Activated naive CD4-positive, alpha-beta T cell treated with anti-CD3 and anti-CD28 coated beads, Interleukin-2, amount 50 U/mL, for 24 hours (primary cell): ENCODE results near the gene USP15.

ENCODE experiments used
- H3K27ac Mint-ChIP-seq: one replicate; pipeline ENCODE4 v1.8.0; 2021; ENCODE audit warnings: mild to moderate bottlenecking, mixed read lengths
- H3K27me3 Mint-ChIP-seq: one replicate; pipeline ENCODE4 v1.8.0; 2021; ENCODE audit warnings: mixed read lengths
- H3K36me3 Mint-ChIP-seq: one replicate; pipeline ENCODE4 v1.8.0; 2021; ENCODE audit warnings: mixed read lengths
- H3K4me1 Mint-ChIP-seq: one replicate; pipeline ENCODE4 v1.8.0; 2021; ENCODE audit warnings: mixed read lengths
- H3K4me3 Mint-ChIP-seq: one replicate; pipeline ENCODE4 v1.8.0; 2021; ENCODE audit warnings: mild to moderate bottlenecking, mixed read lengths
- H3K9me3 Mint-ChIP-seq: one replicate; pipeline ENCODE4 v1.8.0; 2021; ENCODE audit warnings: mixed read lengths

Gene USP15

GRCh38 chr12:62382526-62382925 lies 122.3 kb downstream of the USP15 start:
- H3K27me3 Mint-ChIP-seq = no peaks in the 10 kb centered on the region
- peaks cover 31% of the 10 kb centered on the region for H3K4me1 Mint-ChIP-seq
- H3K4me3 Mint-ChIP-seq = no peak overlapping the region
- H3K36me3 Mint-ChIP-seq = peaks cover 15% of the 10 kb centered on the region
- H3K9me3 Mint-ChIP-seq = no peaks in the 10 kb centered on the region
- H3K27ac Mint-ChIP-seq = peak overlapping the region; percentile 79

- Mint-ChIP-seq H3K36me3 (peaks cover 23% of the 10 kb centered on the region), H3K4me3 (no peak overlapping the region), H3K27ac (no peak overlapping the region), H3K27me3 (no peaks in the 10 kb centered on the region), H3K9me3 (no peaks in the 10 kb centered on the region), H3K4me1 (peaks cover 10% of the 10 kb centered on the region)
Observed at GRCh38 chr12:62396750-62397149, 136.5 kb downstream of the USP15 start.

- H3K4me3 Mint-ChIP-seq = no peak overlapping the region
- H3K36me3 Mint-ChIP-seq = peaks cover 37% of the 10 kb centered on the region
- peak overlapping the region; percentile 62 for H3K27ac Mint-ChIP-seq
- H3K4me1 Mint-ChIP-seq = peaks cover 28% of the 10 kb centered on the region
- H3K27me3 Mint-ChIP-seq = no peaks in the 10 kb centered on the region
- H3K9me3 Mint-ChIP-seq = no peaks in the 10 kb centered on the region
Observed at GRCh38 chr12:62400135-62400534, 139.9 kb downstream of the USP15 start.

GRCh38 chr12:62401631-62402030 lies 141.4 kb downstream of the USP15 start:
- peaks cover 32% of the 10 kb centered on the region for H3K36me3 Mint-ChIP-seq
- no peak overlapping the region for H3K27ac Mint-ChIP-seq
- H3K4me3 Mint-ChIP-seq = no peak overlapping the region
- H3K9me3 Mint-ChIP-seq = no peaks in the 10 kb centered on the region
- H3K27me3 Mint-ChIP-seq = no peaks in the 10 kb centered on the region
- peaks cover 28% of the 10 kb centered on the region for H3K4me1 Mint-ChIP-seq

- Mint-ChIP-seq H3K9me3 (no peaks in the 10 kb centered on the region), H3K27ac (peak overlapping the region; percentile 68), H3K4me1 (peaks cover 28% of the 10 kb centered on the region), H3K27me3 (no peaks in the 10 kb centered on the region), H3K36me3 (peaks cover 34% of the 10 kb centered on the region), H3K4me3 (no peak overlapping the region)
Observed at GRCh38 chr12:62403031-62403430, 142.8 kb downstream of the USP15 start.

- Mint-ChIP-seq H3K36me3 (peaks cover 22% of the 10 kb centered on the region), H3K27ac (peak overlapping the region; percentile 84), H3K4me3 (no peak overlapping the region), H3K4me1 (peaks cover 13% of the 10 kb centered on the region), H3K27me3 (no peaks in the 10 kb centered on the region), H3K9me3 (no peaks in the 10 kb centered on the region)
Observed at GRCh38 chr12:62407587-62407986, 147.4 kb downstream of the USP15 start.

GRCh38 chr12:62409068-62409467 lies 148.9 kb downstream of the USP15 start:
- Mint-ChIP-seq H3K9me3 (no peaks in the 10 kb centered on the region), H3K27me3 (no peaks in the 10 kb centered on the region), H3K4me3 (no peak overlapping the region), H3K27ac (no peak overlapping the region), H3K36me3 (peaks cover 11% of the 10 kb centered on the region), H3K4me1 (peaks cover 5% of the 10 kb centered on the region)

- Mint-ChIP-seq H3K27me3 (no peaks in the 10 kb centered on the region), H3K4me1 (peaks cover 14% of the 10 kb centered on the region), H3K9me3 (peaks cover 2% of the 10 kb centered on the region), H3K27ac (no peak overlapping the region), H3K4me3 (no peak overlapping the region), H3K36me3 (peaks cover 3% of the 10 kb centered on the region)
Observed at GRCh38 chr12:62414180-62414579, 154.0 kb downstream of the USP15 start.

- Mint-ChIP-seq H3K4me3 (no peak overlapping the region), H3K4me1 (no peaks in the 10 kb centered on the region), H3K9me3 (peaks cover 14% of the 10 kb centered on the region), H3K27me3 (peaks cover 3% of the 10 kb centered on the region), H3K27ac (no peak overlapping the region), H3K36me3 (peaks cover 6% of the 10 kb centered on the region)
Observed at GRCh38 chr12:62426089-62426488, 165.9 kb downstream of the USP15 start.

GRCh38 chr12:62429457-62429856 lies 169.3 kb downstream of the USP15 start:
- Mint-ChIP-seq H3K4me3 (no peak overlapping the region), H3K4me1 (peaks cover under 1% of the 10 kb centered on the region), H3K27ac (no peak overlapping the region), H3K27me3 (peaks cover 10% of the 10 kb centered on the region), H3K9me3 (peaks cover 8% of the 10 kb centered on the region), H3K36me3 (peaks cover 2% of the 10 kb centered on the region)

GRCh38 chr12:62434494-62435302 lies 174.5 kb downstream of the USP15 start:
- no peak overlapping the region for H3K27ac Mint-ChIP-seq

GRCh38 chr12:62435303-62436163 lies 175.3 kb downstream of the USP15 start:
- H3K4me3 Mint-ChIP-seq = peak overlapping the region; percentile 90
- no peaks in the 10 kb centered on the region for H3K9me3 Mint-ChIP-seq
- peaks cover 13% of the 10 kb centered on the region for H3K4me1 Mint-ChIP-seq
- no peak overlapping the region for H3K27ac Mint-ChIP-seq
- peaks cover 21% of the 10 kb centered on the region for H3K27me3 Mint-ChIP-seq
- no peaks in the 10 kb centered on the region for H3K36me3 Mint-ChIP-seq

More at GRCh38 chr12:62434494-62435302, 174.5 kb downstream of the USP15 start:
- Mint-ChIP-seq H3K9me3 (no peaks in the 10 kb centered on the region), H3K4me1 (peaks cover 13% of the 10 kb centered on the region), H3K4me3 (peak overlapping the region; percentile 90), H3K36me3 (no peaks in the 10 kb centered on the region), H3K27me3 (peaks cover 21% of the 10 kb centered on the region)

- Mint-ChIP-seq H3K4me3 (peak overlapping the region; percentile 90), H3K4me1 (peaks cover 13% of the 10 kb centered on the region), H3K36me3 (peaks cover 2% of the 10 kb centered on the region), H3K27me3 (peaks cover 18% of the 10 kb centered on the region), H3K27ac (no peak overlapping the region), H3K9me3 (no peaks in the 10 kb centered on the region)
Observed at GRCh38 chr12:62436164-62436503, 175.9 kb downstream of the USP15 start.

GRCh38 chr12:62438098-62438692 lies 178.0 kb downstream of the USP15 start:
- H3K4me1 Mint-ChIP-seq = peaks cover 13% of the 10 kb centered on the region
- H3K9me3 Mint-ChIP-seq = peaks cover 10% of the 10 kb centered on the region
- peaks cover 2% of the 10 kb centered on the region for H3K36me3 Mint-ChIP-seq
- H3K27me3 Mint-ChIP-seq = peaks cover 15% of the 10 kb centered on the region
- H3K4me3 Mint-ChIP-seq = no peak overlapping the region
- H3K27ac Mint-ChIP-seq = no peak overlapping the region

GRCh38 chr12:62446754-62447452 lies 186.7 kb downstream of the USP15 start:
- Mint-ChIP-seq H3K9me3 (peaks cover 15% of the 10 kb centered on the region), H3K36me3 (peaks cover 6% of the 10 kb centered on the region), H3K4me3 (no peak overlapping the region), H3K4me1 (no peaks in the 10 kb centered on the region), H3K27ac (no peak overlapping the region), H3K27me3 (peaks cover 4% of the 10 kb centered on the region)
